ENCODE results near the gene MTHFD2L.

The MTHFD2L gene

GRCh38 chr4:74219240-74219639, 61.3 kb downstream of the MTHFD2L start:
- TF ChIP-seq CTCF (IDR thresholded peaks at IDR 0.05; ENCODE audit: low read length, missing control alignments) = no peak
- no peak for DNase-seq (ENCODE audit: low read depth)
- no peak overlapping the region for H3K4me3 ChIP-seq (replicated peaks; ENCODE audit: low read depth, low read length)

- DNase-seq (ENCODE audit: low read depth) = no peak
- no peak for TF ChIP-seq CTCF (IDR thresholded peaks at IDR 0.05; ENCODE audit: low read length, missing control alignments)
These were observed 65.2 kb downstream of the MTHFD2L start for GRCh38 chr4:74223098-74223497.

GRCh38 chr4:74223801-74224200, 65.9 kb downstream of the MTHFD2L start:
- peak; percentile 72 for DNase-seq (ENCODE audit: low read depth)
- H3K4me3 ChIP-seq (replicated peaks; ENCODE audit: low read depth, low read length) = no peak overlapping the region
- no peak for TF ChIP-seq CTCF (IDR thresholded peaks at IDR 0.05; ENCODE audit: low read length, missing control alignments)

More at GRCh38 chr4:74223098-74223497, 65.2 kb downstream of the MTHFD2L start:
- H3K4me3 ChIP-seq (replicated peaks; ENCODE audit: low read depth, low read length) = no peak overlapping the region

GRCh38 chr4:74228691-74229640, 71.0 kb downstream of the MTHFD2L start:
- TF ChIP-seq CTCF (IDR thresholded peaks at IDR 0.05; ENCODE audit: low read length, missing control alignments) = peak; percentile 94
- H3K4me3 ChIP-seq (replicated peaks; ENCODE audit: low read depth, low read length) = no peak overlapping the region
- DNase-seq (ENCODE audit: low read depth) = peak; percentile 89

GRCh38 chr4:74230902-74231499, 73.1 kb downstream of the MTHFD2L start:
- DNase-seq (ENCODE audit: low read depth) = peak; percentile 87
- TF ChIP-seq CTCF (IDR thresholded peaks at IDR 0.05; ENCODE audit: low read length, missing control alignments) = no peak
- H3K4me3 ChIP-seq (replicated peaks; ENCODE audit: low read depth, low read length) = no peak overlapping the region

- no peak overlapping the region for H3K4me3 ChIP-seq (replicated peaks; ENCODE audit: low read depth, low read length)
- no peak for TF ChIP-seq CTCF (IDR thresholded peaks at IDR 0.05; ENCODE audit: low read length, missing control alignments)
- DNase-seq (ENCODE audit: low read depth) = no peak
These were observed 77.2 kb downstream of the MTHFD2L start for GRCh38 chr4:74235135-74235534.

Data from fibroblast of pulmonary artery (primary cell).